VCaP (cell line): ENCODE measurements around the gene TUBD1.

Source experiments
- H3K27ac ChIP-seq: fragments of 450-650 bp; 2 replicates; pipeline ENCODE4 v1.5.1; 2017
- CTCF ChIP-seq: fragments of 450-650 bp; conservative IDR thresholded peaks from 2 replicates; pipeline ENCODE4 v1.5.1; 2017; ENCODE audit warnings: mild to moderate bottlenecking, moderate library complexity

TUBD1 gene

GRCh38 chr17:59811209-59811608 is 81.5 kb downstream of the TUBD1 start:
- no peak for TF ChIP-seq CTCF
- H3K27ac ChIP-seq: no peak overlapping the region

DNA sequence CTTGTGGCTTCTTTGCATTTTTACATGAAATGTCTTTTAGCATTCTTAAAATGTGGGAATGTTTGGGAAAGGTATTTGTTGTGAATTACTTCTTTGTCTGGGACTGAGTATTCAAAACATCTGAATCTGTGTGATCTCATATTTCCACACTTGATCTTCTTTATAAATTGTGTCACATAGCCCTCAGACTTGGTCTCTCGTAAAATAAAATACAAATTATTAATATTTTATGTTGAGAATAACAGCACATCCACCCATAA is 81.9 kb downstream of the TUBD1 start:
- no peak for TF ChIP-seq CTCF
- no peak overlapping the region for H3K27ac ChIP-seq
